Neural crest cell (in vitro differentiated cells): Measurements from ENCODE around the gene TMTC4. TPM values are rescaled to one million over a fixed set of nuclear protein-coding genes. Genes with fewer than 3 reads are reported as not detected.

Experiments used
- DNase-seq: peaks from one replicate; pipeline ENCODE4 v3.0.0; 2021; ENCODE audit warnings: low read depth, mixed read lengths, low spot score
- H3K27ac Mint-ChIP-seq: one replicate; pipeline ENCODE4 v1.8.0; 2021; ENCODE audit warnings: mild to moderate bottlenecking, mixed read lengths; ENCODE audit not compliant: unreplicated experiment
- H3K27me3 Mint-ChIP-seq: 2 replicates; pipeline ENCODE4 v1.8.0; 2021; ENCODE audit warnings: low read depth, mild to moderate bottlenecking, mixed read lengths
- H3K36me3 Mint-ChIP-seq: 2 replicates; pipeline ENCODE4 v1.8.0; 2021; ENCODE audit warnings: low read depth, mild to moderate bottlenecking, mixed read lengths
- H3K4me1 Mint-ChIP-seq: 2 replicates; pipeline ENCODE4 v1.8.0; 2021; ENCODE audit warnings: mixed read lengths
- H3K4me3 Mint-ChIP-seq: one replicate; pipeline ENCODE4 v1.8.0; 2021; ENCODE audit warnings: mild to moderate bottlenecking, mixed read lengths
- H3K9me3 Mint-ChIP-seq: 2 replicates; pipeline ENCODE4 v1.8.0; 2021; ENCODE audit warnings: mixed read lengths
- total RNA-seq: library from RNA; stranded (reverse); gene quantifications from 2 replicates; pipeline ENCODE4 v1.2.1, GENCODE V29; 2021
- TF ChIP-seq, protein P1 (sequence below): fragments of 200-600 bp; sonication (generic); conservative IDR thresholded peaks from 2 replicates; pipeline ENCODE4 v1.5.0; 2021; ENCODE audit warnings: antibody characterized with exemption, mild to moderate bottlenecking

The TMTC4 gene
- total RNA-seq, 1 donor from 2014 or later = 51.7 TPM

DNA sequence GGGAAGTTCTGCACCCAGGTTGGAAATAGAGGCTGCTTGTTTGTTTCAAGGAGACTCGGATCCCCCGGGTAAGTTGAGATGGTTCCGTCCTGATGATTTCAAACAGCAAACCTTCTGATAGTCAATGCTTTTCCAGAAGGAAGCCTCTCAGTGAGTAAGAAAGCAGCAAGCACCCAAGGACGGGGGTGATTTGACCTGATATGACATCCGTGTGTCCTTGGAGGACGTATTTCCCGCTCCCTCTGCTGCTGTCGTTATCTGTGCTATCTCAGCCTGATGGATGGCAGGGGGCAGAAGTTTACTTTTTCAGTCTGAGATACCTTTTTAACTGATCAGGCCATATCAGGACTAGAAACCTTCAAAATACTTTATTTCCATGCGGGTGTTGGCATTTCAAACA is 80.3 kb downstream of the TMTC4 start:
- Mint-ChIP-seq H3K27ac (no peak overlapping the region), H3K27me3 (peaks cover 3% of the 10 kb centered on the region), H3K4me3 (no peak overlapping the region), H3K9me3 (no peaks in the 10 kb centered on the region), H3K4me1 (no peaks in the 10 kb centered on the region), H3K36me3 (no peaks in the 10 kb centered on the region)
- TF ChIP-seq, protein P1, sequence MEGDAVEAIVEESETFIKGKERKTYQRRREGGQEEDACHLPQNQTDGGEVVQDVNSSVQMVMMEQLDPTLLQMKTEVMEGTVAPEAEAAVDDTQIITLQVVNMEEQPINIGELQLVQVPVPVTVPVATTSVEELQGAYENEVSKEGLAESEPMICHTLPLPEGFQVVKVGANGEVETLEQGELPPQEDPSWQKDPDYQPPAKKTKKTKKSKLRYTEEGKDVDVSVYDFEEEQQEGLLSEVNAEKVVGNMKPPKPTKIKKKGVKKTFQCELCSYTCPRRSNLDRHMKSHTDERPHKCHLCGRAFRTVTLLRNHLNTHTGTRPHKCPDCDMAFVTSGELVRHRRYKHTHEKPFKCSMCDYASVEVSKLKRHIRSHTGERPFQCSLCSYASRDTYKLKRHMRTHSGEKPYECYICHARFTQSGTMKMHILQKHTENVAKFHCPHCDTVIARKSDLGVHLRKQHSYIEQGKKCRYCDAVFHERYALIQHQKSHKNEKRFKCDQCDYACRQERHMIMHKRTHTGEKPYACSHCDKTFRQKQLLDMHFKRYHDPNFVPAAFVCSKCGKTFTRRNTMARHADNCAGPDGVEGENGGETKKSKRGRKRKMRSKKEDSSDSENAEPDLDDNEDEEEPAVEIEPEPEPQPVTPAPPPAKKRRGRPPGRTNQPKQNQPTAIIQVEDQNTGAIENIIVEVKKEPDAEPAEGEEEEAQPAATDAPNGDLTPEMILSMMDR = no peak
- no peak for DNase-seq

DNA sequence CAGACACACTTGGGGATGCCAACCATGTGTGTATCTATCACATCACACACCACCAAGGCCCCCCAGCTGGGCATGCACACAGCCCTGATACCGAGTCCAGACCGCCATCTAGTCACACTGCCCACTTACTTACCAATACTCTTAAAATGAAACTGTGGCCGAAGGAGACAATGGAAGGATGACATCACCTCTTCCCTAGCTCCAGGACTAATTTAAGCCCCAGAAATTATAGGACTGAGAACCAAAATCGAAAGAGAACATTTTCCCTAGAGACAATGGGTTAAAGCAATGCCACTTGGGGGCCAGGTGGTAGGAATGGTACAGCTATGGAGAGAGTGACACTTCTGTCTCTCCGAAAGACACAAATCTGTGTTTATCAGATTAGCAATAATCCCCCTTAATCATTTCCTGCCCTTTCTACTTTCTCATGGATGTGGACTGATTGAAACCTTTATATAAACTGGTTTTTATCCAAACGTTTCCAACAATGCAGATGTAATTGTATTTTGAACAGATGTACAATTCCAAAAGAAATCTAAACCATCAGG is 85.3 kb downstream of the TMTC4 start:
- TF ChIP-seq, protein P1 = no peak
- no peaks in the 10 kb centered on the region for H3K36me3 Mint-ChIP-seq
- peaks cover 7% of the 10 kb centered on the region for H3K27me3 Mint-ChIP-seq
- DNase-seq = no peak
- peaks cover 4% of the 10 kb centered on the region for H3K9me3 Mint-ChIP-seq
- H3K4me3 Mint-ChIP-seq = peak overlapping the region; percentile 78
- H3K4me1 Mint-ChIP-seq = peaks cover 15% of the 10 kb centered on the region
- no peak overlapping the region for H3K27ac Mint-ChIP-seq

DNA sequence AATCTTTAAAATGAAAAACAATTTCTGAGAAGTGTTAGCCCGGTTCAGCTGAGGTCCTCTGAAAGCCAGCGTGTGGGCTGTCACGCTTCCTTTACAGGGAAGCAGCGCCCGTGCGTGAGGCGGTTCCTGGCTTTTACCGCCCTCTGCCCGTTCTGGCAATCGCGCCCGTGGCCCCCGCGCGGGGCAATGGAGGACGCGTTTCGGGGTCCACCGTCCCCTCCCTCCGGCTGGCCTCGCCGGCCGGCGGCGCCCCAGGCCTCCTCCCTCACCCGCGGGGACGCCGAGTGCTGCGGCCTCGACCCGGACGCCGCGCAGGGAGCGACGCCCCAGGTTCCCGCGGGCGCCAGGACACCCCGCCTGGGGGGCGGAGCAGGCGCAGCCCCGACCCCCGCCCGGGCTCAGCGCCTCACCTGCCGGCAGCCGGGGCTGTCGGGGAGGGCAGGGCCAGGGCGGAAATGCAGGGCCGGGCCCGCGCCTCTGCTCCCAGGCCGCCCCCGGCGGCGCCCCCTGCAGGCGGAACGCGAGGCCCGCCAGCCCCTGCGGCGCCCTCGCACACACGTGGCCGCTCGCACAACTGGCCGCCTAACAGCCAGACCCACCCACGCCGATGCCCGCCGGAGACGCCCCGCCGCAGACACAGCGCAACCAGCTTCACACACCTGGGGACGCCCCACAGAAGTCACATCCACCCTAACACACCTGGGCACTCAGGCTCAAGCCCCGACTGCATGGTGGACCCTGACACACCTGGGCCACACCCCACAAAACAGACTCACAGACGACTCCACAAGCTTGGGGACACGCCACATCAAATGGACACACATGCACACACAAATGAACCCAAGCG is 86.0 kb downstream of the TMTC4 start, which contains the start of gene GGACT:
GGACT (minus strand) TSS at position 459 of the 847 bp plus-strand sequence. CDS start 56,198 bp downstream, outside the sequence.
- Mint-ChIP-seq H3K9me3 (peaks cover 7% of the 10 kb centered on the region), H3K36me3 (no peaks in the 10 kb centered on the region), H3K4me3 (peak within 1 kb of the TSS; percentile 78), H3K27ac (no peak within 1 kb of the TSS), H3K4me1 (peaks cover 15% of the 10 kb centered on the region), H3K27me3 (peaks cover 7% of the 10 kb centered on the region)
- DNase-seq = peak; percentile 74
- TF ChIP-seq, protein P1 = peak; percentile 79

DNA sequence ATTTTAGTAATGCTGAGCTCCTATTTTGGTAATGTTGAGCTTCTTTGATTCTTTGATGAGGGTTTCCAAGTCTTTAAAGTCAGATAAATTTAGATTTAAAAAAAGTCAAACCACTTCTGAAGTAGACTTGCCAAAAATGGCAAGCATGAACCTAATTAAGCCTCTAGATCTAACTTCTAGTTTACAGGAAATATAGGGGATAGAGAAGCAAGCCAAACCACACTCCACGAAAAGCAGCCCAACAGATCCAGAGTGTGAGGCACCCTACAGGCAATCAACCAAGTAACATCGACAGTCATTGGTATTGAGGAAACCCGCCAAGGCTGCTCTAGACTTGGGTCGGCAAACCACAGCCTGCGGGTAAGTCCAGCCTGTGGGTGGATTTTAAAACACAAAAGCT is 89.7 kb downstream of the TMTC4 start:
- no peak overlapping the region for H3K27ac Mint-ChIP-seq
- no peak overlapping the region for H3K4me3 Mint-ChIP-seq
- TF ChIP-seq, protein P1 = no peak
- H3K9me3 Mint-ChIP-seq = peaks cover 16% of the 10 kb centered on the region
- no peak for DNase-seq
- peaks cover 15% of the 10 kb centered on the region for H3K4me1 Mint-ChIP-seq
- peaks cover 16% of the 10 kb centered on the region for H3K36me3 Mint-ChIP-seq
- peaks cover 7% of the 10 kb centered on the region for H3K27me3 Mint-ChIP-seq

DNA sequence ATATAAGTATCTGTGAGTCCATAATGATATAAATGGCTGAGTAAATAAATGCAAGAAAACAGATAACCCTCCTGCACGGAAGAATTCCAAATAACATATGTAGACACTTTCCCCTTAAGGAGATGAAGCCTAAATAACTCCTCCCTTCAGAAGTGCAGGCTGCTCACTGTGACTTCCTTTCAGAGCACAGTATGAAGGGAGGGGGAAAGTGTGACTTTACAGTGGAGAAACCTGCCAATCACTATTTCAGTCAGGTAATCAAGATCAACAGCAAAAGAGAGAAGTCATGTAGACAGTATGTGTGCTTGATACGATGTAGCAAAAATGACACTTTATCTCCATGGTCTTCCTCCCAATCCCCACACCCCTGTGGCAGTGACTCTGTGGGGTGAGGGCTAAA is 93.1 kb downstream of the TMTC4 start:
- H3K4me1 Mint-ChIP-seq = no peaks in the 10 kb centered on the region
- H3K36me3 Mint-ChIP-seq = peaks cover 18% of the 10 kb centered on the region
- H3K9me3 Mint-ChIP-seq = peaks cover 13% of the 10 kb centered on the region
- no peak for DNase-seq
- TF ChIP-seq, protein P1 = no peak
- H3K27me3 Mint-ChIP-seq = no peaks in the 10 kb centered on the region
- H3K27ac Mint-ChIP-seq = no peak overlapping the region
- H3K4me3 Mint-ChIP-seq = no peak overlapping the region
